GM21717 (cell line): Measurements from ENCODE around the gene PHF24.

Source experiments
- ATAC-seq: cut with Tn5 transposase; IDR thresholded peaks from one replicate; pipeline ENCODE4 v1.9.1; 2021; ENCODE audit warnings: mild to moderate bottlenecking, moderate library complexity; ENCODE audit not compliant: unreplicated experiment

The PHF24 gene

GRCh38 chr9:34982361-34982760 is 24.3 kb downstream of the PHF24 start:
- ATAC-seq: no peak

GRCh38 chr9:34983209-34983608 is 25.1 kb downstream of the PHF24 start:
- ATAC-seq: no peak

GRCh38 chr9:34984049-34984448 is 26.0 kb downstream of the PHF24 start:
- no peak for ATAC-seq

GRCh38 chr9:34985311-34985899 is 27.3 kb downstream of the PHF24 start:
- no peak for ATAC-seq

GRCh38 chr9:34986540-34987047 is 28.5 kb downstream of the PHF24 start:
- no peak for ATAC-seq

GRCh38 chr9:34987160-34987901 is 29.2 kb downstream of the PHF24 start:
- ATAC-seq: no peak

GRCh38 chr9:34988218-34989002 is 30.3 kb downstream of the PHF24 start:
- no peak for ATAC-seq

- ATAC-seq: peak; percentile 87
Measured at GRCh38 chr9:34989003-34989945, 31.2 kb downstream of the PHF24 start, which contains the start of gene DNAJB5. Gene DNAJB5, plus strand, starts transcription at chr9:34989745. Its CDS starts 886 bp downstream, at chr9:34990631.

- no peak for ATAC-seq
Measured at GRCh38 chr9:34989946-34990635, 32.0 kb downstream of the PHF24 start.

GRCh38 chr9:34990908-34991606 is 33.0 kb downstream of the PHF24 start:
- ATAC-seq: no peak

- ATAC-seq: no peak
Measured at GRCh38 chr9:34991607-34992375, 33.7 kb downstream of the PHF24 start.

GRCh38 chr9:34992376-34992951 is 34.4 kb downstream of the PHF24 start:
- ATAC-seq: no peak

- ATAC-seq: no peak
Measured at GRCh38 chr9:34993502-34994259, 35.6 kb downstream of the PHF24 start.

- ATAC-seq: no peak
Measured at GRCh38 chr9:34994260-34994899, 36.3 kb downstream of the PHF24 start.

GRCh38 chr9:34994900-34995669 is 37.0 kb downstream of the PHF24 start:
- ATAC-seq: no peak

GRCh38 chr9:34995670-34996060 is 37.6 kb downstream of the PHF24 start:
- no peak for ATAC-seq
